Activated T-cell treated with anti-CD3 and anti-CD28 coated beads for 4 hours (primary cell): ENCODE results near the gene KAT2A.
A peak's percentile ranks its signal among the peaks of the same experiment; 100 is the strongest.
"Not testable (repeated sequence)": the region's sequence is repeated elsewhere in the genome, so short reads cannot be mapped to it uniquely, and the experiment has no call there.

Source experiments
- DNase-seq: peaks from one replicate; pipeline ENCODE4 v3.0.0-alpha.2; 2020

Gene KAT2A

DNA sequence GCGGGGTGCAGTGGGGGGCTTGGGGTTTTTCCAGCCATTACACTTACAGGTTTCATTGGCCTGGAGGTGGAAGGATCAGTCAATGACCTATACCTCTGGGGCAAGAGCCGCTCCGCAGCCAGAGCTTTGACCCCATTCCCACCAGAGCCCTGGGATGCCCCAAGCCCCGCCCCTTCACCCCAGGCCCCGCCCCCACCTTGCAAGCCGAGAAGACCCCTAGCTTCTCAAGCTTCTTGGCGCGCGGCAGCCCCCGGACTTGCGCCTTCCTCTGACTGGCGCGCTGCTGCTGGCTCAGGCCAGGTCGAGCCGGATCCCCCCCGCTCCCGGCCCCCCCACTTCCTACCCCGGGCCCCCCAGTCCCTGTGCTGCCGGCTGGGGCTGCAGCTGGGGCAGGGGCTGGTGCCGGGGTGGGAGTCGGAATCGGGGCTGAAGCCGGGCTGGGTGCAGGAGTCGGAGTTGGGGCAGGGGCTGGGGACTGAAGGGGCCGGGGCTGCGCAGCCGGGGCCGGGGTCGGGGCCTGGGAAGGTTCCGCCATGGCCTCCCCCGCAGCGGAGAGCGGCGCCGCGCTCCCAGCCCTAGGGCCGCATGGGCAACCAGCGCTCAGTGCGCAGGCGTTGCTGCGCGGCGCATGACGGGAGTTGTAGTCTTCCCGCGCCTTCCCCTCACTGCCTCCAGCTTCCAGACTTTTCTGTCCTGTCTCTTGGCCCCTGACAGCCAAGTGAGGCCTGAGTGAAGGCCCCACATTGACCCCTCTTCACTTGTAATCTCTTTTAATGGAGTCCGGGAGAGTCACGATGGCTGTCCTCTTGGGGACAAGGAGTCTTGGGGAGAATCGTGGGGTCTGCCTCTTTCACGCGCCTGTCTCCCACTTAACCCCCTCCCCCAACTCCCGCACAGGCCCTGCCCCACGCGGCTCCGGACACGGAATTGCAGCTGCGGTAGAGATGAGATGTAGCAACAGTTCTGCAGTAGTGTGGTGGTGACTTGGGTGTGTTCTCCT, at the start of gene KAT2A:
Gene KAT2A (minus strand): TSS at position 598 of the 1,000 bp plus-strand sequence. CDS start 63 bp downstream, at position 535.
- peak; percentile 72 for DNase-seq

DNA sequence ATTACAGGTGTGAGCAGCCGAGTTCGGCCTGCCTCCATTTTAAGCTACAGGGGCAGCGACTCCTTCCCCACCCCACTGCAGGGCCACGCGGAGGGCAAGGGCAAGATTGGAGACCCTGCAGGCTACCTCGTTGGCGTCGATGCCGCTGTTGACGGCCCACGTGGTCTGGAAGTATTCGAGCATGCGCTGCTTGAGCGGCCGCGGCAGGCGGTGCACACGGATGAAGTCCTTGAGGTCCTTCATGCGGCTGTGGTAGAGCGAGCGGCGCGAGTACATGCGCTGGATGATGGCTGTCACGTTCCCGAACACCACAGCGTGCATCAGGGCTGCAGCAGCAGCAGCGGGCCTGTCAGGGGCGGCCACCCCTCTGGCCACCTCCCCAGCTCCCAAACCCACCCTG, 48.2 kb upstream of the KAT2A start:
- no peak for DNase-seq

DNA sequence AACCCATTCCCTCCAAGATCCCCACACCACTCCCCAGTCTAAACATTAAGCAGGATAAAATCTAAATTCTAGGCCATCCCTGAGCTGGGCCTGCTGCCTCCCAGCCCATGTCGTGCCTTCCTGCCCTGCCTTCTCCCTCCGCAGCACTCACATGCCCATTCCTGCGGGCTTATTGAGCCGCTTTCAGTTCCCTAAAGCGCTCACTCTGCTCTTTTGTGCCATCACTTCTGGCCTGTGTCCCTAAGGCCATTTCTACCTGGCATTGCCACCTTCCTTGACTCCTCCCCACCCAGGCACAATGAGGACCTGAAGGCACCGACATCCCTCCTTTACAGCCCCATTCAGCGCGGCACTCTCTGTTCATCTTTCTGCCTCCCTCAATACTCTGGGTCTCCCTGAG, 46.6 kb upstream of the KAT2A start:
- DNase-seq = no peak

DNA sequence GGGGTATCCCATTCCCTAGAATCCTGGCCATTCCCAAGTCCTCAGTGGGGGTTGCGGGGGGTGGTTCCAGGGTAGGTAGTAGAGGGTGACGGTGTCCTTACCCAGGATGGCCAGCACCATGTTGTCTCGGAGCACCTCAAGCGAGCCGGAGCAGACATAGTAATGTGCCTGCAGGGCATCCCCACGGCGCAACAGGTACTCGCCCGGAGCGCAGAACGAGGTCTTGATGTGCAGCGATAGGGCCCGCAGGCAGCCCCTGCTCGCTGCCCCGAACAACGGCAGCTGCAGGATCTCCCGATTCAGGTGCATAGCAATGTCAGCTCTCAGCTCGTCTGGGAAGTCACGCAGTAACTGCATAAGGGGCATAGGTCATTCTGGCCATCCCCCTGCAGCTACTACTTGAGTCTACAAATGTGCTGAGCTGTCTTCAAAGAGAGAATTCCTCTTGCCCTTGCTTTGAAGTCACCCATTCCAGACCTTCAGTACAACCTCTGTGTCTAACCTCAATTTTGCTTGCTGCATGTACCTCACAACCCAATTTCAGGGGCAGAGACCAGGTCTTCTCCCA, 45.1 kb upstream of the KAT2A start:
- DNase-seq = no peak

DNA sequence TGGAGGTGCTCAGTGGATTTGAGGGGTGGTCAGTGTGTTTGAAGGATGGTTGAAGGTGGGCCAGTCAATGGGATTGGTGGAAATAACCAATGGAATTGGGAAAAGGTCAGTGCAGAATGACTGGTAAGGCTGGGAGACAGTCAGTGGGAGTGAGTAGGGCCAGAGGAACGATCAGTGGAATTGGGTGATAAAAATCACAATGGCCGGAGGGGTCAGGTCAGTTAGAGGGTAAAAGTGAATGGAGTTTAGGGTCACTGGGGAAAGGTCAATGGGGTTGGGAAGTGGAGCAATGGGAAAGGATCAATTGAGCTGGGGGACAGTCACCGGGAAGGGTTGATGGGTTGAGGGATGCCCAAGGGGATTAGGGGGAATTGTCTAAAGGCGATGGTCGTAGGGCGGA, 44.6 kb upstream of the KAT2A start:
- no peak for DNase-seq

DNA sequence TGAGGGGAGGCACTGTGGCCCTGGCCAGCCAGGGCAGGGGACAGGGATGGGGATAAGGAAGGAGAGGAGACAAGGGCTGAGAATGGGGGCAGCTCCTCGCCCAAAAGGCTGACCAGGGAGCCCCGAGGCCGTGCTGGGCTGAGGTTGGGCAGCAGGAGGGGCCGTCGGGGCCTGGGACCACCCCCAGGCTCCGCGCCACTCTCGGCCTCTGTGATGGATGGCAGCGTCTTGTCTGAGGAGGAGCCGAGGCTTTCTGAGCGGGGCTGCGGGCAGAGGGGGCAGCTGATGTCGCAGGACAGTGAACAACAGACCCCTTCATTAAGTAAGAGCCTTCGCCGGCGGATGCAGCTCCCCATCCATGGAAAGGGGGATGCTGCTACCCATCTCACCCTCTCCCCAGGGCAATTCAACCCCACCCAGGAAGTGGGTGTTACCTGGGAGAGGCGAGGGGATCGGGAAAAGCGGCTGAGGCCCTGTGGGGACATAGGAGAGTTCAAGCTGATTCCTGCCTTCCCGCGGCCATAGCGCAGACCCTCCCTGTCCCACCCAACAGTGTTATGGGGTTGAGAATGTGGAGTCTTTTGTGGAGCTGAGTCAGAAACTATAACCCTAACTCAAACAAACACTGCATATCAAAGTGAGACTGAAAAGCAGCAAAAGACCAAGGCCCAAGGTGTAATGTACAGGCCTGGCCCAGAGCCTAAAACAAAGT, 42.7 kb upstream of the KAT2A start:
- DNase-seq = no peak

DNA sequence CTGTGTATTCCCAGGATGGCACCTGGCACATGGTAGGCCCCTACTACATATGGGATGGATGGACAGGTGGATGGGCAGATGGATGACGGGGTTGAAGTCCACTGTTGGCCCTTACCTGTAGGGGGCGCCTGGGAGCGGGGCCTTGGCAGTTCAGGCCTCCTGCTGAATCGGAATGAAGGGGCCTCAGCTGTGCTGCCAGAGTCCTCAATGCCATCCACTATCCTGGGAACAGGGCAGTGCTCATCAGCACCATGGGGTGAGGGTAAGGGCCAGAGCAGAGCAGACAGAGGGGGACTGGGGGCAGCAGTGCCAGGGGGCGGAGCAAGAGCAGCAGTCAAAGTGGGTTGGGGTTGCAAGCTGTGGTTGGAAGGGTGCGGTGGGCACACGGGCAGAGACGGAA, 41.9 kb upstream of the KAT2A start:
- no peak for DNase-seq

DNA sequence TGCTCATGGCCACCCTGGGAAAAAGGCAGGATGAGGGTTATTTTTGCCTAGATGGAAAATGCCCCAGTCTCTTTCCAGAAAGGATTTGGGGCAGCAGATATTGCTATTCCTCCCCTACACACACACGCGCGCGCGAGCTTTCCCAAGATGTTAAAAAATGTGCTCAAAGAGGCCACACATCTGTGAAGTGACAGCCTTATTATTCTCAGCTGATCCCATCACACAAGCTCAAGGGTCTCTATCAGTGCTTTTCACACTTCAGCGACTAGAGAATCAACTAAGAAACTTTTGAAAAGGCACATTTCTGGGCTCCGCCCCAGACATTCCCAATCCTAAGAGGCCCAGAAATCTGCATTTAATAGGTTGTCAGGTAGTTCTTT, 39.4 kb upstream of the KAT2A start:
- DNase-seq = no peak

DNA sequence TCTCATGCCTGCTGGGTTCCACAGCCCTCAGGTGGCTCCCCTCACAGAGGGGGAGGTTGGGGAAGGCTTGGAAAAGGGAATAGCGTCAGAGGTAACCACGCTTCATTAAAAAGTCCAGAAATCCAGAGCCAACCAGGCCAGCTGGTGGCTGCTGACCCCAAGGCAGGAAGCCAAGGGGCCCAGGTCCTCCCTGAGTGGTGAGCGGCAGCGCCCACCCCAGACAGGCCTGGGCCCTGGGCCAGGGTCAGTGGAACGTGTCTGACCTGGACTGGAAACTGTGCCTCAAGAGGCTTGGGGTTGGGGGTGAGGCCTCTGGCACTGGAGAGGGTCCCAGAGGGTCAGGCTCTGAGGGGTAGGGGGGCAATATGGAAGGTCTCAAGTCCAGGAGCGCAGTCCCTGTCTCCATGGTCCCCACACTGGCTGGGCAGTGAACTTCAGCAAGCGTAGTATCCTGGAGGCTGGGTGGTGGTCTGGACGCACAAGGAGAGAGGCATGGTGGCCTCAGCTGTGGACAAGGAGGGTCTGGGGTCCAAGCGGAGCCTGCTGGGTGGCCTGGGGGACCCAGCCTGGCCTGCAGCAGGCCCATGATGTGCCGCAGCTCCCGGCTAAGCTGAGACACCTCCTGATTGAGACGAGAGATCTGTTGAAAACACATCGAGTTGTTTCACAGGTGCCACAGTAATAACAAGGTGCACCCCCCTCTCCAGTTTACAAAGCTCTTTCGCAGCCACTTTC, 38.8 kb upstream of the KAT2A start:
- DNase-seq = no peak

DNA sequence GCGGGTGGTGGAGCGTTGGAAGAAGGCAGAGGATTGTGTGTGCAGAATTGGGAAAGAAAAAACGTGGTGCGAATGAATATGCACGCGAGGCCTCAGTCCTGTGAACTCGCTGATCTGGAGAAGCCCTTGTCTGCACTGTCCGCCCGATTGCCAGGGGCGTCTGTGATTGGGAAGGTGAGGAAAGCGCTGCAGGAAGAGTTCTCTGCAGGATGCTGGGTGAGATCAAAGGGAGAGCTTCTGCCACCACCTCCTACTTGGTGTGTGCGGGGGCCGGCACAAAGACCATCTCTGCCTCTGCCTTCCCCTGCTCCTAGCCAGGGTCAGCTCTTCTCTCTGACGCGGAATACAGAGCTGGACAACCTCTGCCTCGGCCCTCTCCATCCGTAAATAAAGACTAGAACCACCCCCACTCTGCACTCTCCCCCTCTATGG, 34.5 kb upstream of the KAT2A start:
- no peak for DNase-seq

DNA sequence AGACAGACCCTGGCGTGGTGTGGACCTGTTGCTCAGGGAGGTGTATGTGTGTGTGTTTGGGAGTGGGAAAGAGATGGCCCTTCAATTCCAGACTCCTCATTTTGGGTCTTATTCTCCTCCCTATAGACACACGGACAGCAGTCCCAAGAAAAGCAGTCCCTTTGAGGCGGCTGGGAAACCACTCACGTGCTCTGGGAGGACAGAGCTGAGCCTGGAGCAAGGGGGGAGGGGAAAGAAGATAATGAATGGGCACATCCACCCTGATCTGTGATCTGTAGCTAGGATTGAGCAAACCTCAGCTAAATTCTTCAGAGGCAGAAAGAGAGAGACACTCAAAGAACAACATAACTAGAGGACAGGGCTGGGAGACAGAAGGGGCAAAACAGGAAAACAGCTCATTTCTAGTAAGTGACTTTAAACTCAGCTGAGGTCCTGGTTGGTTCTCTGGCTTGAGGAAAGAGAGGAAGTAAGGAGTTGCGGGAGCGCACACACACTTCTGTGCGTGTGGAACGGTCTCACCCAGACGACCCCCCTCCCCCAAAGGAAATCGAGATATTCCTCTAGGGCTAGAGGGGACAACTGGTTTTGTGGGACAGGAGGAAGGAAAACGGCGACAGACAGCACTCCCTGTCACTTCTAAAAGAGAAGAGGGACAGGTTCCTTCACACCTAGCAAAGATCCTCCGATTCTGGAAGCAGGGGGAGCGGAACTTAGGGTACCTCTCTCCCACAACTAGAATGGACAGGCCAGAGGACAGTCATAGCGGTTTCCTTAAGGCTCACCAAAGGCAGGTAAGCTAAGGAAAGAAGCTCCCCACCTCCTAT, 33.0 kb upstream of the KAT2A start:
- no peak for DNase-seq

DNA sequence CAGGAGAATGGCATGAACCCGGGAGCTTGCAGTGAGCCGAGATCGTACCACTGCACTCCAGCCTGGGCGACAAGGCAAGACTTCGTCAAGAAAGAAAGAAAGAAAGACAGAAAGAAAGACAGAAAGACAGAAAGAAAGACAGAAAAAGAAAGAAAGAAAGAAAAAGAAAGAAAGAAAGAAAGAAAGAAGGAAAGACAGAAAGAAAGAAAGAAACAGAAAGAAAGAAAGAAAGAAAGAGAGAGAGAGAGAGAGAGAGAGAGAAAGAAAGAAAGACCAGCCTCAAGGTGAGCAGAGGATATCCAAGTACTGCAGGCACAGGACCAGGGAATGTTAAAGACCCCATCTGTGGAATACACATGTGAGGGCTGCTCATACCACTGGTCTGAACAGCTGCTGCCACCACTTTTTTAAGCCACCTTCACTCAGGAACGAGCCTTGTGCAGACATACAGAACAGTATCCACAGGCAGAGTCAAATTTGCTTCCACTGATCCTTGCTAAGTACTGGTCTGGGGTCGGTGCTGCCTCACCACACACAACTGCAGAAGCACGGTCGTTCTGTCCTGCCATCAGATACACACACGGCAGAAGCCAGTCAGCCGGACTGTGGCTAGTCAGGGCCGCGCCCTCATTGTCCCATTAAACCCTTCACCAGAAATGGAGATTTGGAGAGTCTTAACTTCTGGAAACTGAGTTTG, 25.9 kb upstream of the KAT2A start:
- no peak for DNase-seq

DNA sequence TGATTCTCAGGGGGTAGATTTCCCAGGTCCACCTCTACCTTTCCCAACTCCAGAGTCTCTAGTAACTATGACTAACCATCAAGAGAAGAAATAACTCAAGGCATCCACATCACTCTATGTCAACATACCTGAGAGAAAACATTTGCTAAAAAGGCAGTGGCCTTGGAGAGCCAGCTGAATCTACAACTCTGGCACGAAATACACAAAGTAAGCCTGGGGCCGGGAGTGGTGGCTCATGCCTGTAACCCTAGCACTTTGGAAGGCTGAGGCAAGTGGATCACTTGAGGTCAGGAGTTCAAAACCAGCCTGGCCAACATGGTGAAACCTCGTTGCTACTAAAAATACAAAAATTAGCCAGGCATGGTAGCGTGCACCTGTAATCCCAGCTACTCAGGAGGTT, 22.0 kb upstream of the KAT2A start:
- DNase-seq = not testable (repeated sequence)

DNA sequence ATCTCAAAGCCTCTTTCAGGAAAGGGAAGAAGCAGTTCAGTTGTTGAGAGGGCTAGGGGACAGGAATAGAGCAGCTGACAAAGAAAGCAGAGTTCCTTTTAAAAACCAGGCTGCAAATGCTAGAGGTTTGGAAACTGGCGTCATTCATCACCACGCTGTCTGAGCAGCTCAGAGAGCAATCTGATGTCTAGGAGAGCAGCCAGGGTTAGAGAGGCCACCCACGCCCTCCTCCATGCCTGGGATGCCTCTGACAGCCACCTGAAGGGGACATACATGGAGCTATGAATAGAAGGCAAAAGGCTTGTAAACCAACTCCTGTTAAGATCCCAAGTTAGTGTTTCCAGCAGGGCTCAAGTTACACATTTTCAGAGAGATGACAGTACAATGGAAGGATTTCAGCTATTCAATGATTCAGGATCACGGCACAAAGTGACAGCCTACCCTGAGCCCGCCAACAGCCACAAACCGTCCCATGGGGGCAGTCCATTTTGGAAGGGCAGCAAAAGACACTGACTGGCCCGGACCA, 21.3 kb upstream of the KAT2A start:
- no peak for DNase-seq

DNA sequence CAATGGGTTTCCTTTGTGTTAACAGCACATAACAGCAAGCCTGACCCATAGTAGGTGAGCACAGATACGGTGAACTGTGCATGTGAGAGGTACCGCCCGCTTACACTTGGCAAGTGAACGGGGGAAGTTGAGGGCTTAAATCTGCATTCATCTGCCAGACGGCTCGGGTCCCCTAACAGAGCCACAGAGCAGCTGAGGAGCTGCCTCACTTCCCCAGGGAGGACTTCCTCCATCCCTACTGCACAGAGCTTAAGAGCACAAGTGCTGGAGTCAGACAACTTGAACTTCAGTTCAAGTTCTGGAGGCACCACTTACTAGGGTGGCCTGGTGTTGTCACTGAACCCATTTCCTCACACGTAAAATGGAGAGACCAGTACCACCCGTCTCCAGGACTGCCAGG, 20.2 kb upstream of the KAT2A start:
- DNase-seq = no peak

DNA sequence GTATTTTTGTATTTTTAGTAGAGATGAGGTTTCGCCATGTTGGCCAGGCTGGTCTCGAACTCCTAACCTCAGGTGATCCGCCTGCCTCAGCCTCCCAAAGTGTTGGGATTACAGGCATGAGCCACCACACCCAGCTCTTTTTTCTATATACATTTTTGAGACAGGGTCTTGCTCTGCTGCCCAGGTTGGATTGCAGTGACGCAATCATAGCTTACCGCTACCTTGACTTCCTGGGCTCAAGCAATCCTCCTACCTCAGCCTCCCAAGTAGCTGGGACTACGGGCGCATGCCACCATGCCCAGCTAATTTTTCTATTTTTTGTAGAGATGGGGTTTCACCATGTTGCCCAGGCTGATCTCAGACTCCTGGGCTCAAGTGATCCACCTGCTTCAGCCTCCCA, 19.5 kb upstream of the KAT2A start:
- not testable (repeated sequence) for DNase-seq

DNA sequence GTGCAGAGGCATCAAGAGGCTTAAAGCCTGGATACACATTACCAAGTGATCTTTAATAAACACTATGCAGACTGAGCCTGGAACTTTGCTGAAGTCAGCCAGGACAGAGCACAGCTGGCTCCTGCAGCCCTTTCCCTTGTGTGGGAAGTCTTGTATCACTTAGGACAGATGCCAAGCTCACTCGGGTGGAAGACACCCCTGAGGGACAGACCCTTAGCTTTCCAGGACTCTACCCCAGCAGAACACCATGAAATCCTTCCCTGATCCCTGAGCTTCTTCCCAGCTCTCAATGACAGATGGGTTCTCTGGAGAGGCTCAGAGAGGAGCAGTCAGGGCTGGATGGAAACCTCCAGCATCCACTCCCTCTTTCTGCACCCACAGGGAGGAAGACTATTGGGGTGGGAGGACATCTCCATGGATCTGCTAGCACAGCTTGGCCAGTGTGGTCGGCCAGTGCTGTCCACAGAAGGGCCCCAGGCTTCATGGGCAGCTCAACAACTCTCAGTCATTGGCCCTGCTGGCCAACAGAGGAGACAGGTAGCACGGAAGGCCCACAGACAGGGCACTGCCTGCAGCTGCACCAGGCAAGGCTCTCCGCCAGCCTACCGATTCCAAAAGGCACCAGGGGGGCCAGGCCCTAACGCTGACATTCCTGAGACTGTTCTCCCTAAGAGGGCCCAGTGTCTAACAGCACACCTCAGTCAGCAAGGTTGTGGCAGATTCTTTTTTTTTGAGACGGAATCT, 17.8 kb upstream of the KAT2A start:
- DNase-seq = no peak

DNA sequence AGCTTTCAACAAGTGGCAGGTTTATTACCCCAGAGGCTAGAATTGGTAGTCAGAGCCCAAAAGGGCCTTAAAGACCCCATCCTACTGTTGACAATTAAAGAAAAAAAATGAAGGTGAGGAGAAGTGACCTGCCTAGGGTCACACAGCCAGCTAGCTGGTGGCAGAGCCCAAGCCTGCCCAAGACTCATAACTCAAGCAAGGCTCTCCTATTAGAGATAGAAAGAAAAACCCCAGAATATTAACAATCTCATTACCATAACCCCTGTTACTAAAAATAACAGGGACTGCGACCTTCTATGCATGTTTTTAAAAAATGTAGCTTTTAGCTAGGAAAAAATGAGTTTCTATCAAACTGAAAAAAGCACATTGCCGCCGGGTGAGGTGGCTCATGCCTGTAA, 15.5 kb upstream of the KAT2A start:
- no peak for DNase-seq

DNA sequence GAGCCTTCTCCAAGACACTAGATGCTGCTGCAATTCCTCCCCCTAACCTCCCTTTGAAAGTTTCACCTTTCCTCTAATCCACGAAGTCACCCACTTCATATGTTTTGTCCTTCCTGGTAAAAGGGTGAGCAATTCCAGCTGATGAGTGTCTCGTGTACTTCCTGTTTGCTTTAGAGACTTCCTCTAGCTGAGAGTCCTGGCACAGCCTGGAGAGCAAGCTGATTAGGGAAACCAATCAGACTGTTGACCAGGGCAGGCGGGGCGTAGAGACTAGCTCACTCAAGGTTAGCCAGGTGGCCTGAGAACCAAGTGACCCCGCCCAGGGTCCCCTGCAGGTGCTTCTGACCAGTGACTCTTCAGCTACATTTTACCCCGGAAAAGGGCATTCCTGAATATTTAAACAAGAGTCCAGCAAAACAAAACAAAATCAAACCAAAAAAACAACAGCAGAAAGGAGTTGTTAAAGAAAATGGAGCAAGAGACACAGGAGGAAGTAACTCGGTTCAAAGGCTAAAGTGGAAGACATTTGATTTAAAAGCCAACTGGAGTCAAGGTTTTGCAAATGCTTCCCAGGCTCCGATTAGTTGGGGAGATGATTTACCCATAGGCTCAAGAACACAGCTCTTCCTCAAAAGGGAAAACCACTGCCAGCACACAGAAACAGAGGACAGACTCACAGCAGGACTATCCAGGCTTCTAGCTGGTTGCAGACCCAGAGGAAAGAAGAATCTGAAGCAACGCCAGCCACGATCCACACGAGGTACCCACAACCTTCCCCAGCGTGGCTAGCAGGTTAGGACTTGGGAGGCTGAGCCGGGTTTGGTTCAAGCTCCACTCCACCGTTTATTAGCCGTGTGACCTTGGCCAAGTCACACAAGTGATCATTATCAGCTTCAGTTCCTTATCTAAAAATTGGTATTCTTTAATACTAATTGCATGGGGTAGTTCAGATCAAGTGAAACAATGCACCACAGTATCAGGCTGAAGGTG, 14.8 kb upstream of the KAT2A start:
- no peak for DNase-seq
